ENCODE measurements around the gene FZD8. TPM values are rescaled to one million over a fixed set of nuclear protein-coding genes. Genes with fewer than 3 reads are reported as not detected.
A peak's percentile ranks its signal among the peaks of the same experiment; 100 is the strongest.

FZD8 gene
- total and polyA plus RNA-seq, 2 donors: 3.1 to 8.2 TPM

DNA sequence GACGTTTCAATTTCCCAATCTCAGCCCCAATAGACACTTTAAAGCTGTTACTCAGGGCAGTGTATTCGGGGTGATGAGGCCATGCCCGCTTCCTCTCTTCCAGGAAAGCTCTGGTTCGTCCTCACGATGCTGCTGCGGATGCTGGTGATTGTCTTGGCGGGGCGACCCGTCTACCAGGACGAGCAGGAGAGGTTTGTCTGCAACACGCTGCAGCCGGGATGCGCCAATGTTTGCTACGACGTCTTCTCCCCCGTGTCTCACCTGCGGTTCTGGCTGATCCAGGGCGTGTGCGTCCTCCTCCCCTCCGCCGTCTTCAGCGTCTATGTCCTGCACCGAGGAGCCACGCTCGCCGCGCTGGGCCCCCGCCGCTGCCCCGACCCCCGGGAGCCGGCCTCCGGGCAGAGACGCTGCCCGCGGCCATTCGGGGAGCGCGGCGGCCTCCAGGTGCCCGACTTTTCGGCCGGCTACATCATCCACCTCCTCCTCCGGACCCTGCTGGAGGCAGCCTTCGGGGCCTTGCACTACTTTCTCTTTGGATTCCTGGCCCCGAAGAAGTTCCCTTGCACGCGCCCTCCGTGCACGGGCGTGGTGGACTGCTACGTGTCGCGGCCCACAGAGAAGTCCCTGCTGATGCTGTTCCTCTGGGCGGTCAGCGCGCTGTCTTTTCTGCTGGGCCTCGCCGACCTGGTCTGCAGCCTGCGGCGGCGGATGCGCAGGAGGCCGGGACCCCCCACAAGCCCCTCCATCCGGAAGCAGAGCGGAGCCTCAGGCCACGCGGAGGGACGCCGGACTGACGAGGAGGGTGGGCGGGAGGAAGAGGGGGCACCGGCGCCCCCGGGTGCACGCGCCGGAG lies 34.4 kb downstream of the FZD8 start:
- no peak for DNase-seq (ENCODE audit: extremely low spot score)
- 14% methylated on average over 78 of the region's 78 CpGs for WGBS
- H3K27ac ChIP-seq (ENCODE audit: low read depth): no peak overlapping the region
- no peaks in the 10 kb centered on the region for H3K4me1 ChIP-seq (ENCODE audit: insufficient read depth)
- H3K4me3 ChIP-seq (ENCODE audit: low read depth, low read length): peak overlapping the region; percentile 44
- no peaks in the 10 kb centered on the region for H3K36me3 ChIP-seq (ENCODE audit: insufficient read depth)

DNA sequence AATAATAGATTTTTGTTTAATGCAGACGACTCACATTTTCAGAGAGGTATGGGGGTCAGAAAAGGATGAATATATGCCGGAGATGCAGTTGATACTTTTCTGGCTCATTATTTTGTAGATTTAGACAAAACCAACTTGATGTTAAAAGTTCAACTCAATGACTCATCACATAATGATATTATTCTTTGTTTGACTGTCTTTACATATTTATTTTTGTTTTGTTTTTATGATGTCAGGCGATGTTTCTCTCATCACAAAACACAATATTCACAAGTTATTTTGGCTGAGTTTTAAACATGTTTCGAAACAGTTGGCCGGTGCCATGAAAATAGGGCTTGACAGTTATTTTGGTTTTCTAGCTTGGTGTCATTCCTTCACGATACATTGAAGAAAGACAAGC lies 35.7 kb downstream of the FZD8 start:
- 81% methylated on average over 6 of the region's 6 CpGs for WGBS
- no peak overlapping the region for H3K4me3 ChIP-seq (ENCODE audit: low read depth, low read length)
- no peak overlapping the region for H3K27ac ChIP-seq (ENCODE audit: low read depth)
- no peaks in the 10 kb centered on the region for H3K4me1 ChIP-seq (ENCODE audit: insufficient read depth)
- H3K36me3 ChIP-seq (ENCODE audit: insufficient read depth): no peaks in the 10 kb centered on the region
- no peak for DNase-seq (ENCODE audit: extremely low spot score)

DNA sequence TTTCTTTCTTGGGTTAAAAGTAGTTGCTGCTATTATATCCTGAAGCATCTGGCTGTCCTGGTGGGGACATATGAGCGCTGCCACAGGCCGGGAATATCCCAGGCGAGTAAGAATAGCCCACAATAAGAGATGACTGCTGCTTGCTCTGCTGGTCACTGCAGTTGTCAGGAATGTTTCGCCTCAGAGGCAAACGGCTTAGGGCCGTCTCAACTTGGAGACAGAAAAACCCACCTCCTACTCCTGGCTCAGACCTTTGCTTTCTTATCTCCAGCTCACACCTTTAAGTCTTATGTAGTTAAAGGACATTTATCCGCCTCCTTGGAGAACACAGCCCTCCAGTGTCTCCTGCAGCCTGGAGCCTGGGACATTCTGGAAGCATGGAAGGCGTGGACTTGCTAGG lies 36.9 kb downstream of the FZD8 start, which contains the start of gene GJD4:
Gene GJD4, plus strand, starts transcription at position 151 of the 400 bp plus-strand sequence. Its CDS starts 227 bp downstream, at position 378.
- WGBS: 60% methylated on average over 8 of the region's 8 CpGs
- Histone ChIP-seq H3K4me1 (ENCODE audit: insufficient read depth) (no peaks in the 10 kb centered on the region), H3K4me3 (ENCODE audit: low read depth, low read length) (no peak within 1 kb of the TSS), H3K36me3 (ENCODE audit: insufficient read depth) (no peaks in the 10 kb centered on the region), H3K27ac (ENCODE audit: low read depth) (no peak within 1 kb of the TSS)
- no peak for DNase-seq (ENCODE audit: extremely low spot score)

DNA sequence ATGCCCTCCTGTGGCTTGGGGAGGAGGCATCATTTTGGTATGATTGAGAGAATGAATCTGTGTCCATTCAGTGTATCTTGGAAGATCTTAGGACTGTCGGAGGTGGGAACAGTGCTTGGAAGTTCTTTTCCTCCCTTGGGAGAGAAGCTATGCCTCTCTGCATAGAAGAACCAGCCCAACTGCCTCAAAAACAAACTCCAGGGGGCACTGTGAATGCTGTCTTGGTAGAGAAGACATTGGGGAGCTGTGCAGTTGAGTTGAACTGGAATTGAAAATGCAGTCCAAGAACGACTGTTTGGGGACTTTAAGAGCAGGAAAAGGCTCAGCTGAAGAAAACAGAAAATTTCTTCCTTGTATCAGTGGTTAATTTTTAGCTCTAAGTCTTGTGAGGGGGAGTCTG lies 41.9 kb downstream of the FZD8 start:
- no peaks in the 10 kb centered on the region for H3K4me1 ChIP-seq (ENCODE audit: insufficient read depth)
- 63% methylated on average over 2 of the region's 2 CpGs for WGBS
- H3K36me3 ChIP-seq (ENCODE audit: insufficient read depth): no peaks in the 10 kb centered on the region
- H3K27ac ChIP-seq (ENCODE audit: low read depth): no peak overlapping the region
- H3K4me3 ChIP-seq (ENCODE audit: low read depth, low read length): no peak overlapping the region
- no peak for DNase-seq (ENCODE audit: extremely low spot score)

DNA sequence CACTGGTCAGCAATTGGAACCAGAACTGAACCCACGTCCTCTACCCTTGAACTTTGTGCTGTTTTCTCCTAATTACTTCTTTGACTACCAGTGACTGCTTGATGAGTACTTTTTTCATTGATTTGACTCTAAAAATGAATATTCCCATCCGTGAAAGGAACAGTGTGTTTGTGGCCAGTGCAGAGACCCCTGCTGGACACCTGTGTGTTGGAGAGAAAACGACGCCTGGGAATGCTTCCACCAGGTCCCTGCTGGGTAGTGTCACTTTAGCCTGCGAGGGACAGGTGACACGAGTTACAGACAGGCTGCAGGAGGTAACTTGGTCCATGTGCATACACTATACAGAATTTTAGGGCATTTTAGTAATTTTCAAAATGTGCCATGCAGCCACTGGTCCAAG lies 43.7 kb downstream of the FZD8 start:
- no peak for DNase-seq (ENCODE audit: extremely low spot score)
- Histone ChIP-seq H3K27ac (ENCODE audit: low read depth) (no peak overlapping the region), H3K4me3 (ENCODE audit: low read depth, low read length) (no peak overlapping the region), H3K4me1 (ENCODE audit: insufficient read depth) (no peaks in the 10 kb centered on the region), H3K36me3 (ENCODE audit: insufficient read depth) (no peaks in the 10 kb centered on the region)
- WGBS: 40% methylated on average over 6 of the region's 6 CpGs

DNA sequence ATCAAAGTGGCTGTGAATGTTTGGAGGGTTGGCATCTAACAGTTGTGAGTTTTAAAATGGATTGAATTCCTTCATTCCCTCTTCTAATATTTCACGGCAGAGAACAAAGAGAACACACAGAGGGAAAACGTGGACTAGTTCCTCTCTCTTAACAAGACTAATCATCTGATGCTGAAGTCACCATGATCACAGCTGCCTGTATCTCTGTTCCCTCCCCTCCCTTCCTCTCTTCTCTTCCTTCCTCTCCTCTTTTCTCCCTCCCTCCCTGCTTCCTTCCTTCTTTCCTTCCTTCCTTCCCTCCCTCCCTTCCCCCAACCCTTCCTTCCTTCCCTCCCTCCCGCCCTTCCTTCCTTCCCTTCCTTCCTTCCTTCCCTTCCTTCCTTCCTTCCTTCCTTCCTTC lies 47.0 kb downstream of the FZD8 start:
- no peak for DNase-seq (ENCODE audit: extremely low spot score)
- Histone ChIP-seq H3K27ac (ENCODE audit: low read depth) (no peak overlapping the region), H3K4me3 (ENCODE audit: low read depth, low read length) (no peak overlapping the region), H3K4me1 (ENCODE audit: insufficient read depth) (no peaks in the 10 kb centered on the region), H3K36me3 (ENCODE audit: insufficient read depth) (no peaks in the 10 kb centered on the region)
- WGBS: 41% methylated on average over 3 of the region's 3 CpGs

DNA sequence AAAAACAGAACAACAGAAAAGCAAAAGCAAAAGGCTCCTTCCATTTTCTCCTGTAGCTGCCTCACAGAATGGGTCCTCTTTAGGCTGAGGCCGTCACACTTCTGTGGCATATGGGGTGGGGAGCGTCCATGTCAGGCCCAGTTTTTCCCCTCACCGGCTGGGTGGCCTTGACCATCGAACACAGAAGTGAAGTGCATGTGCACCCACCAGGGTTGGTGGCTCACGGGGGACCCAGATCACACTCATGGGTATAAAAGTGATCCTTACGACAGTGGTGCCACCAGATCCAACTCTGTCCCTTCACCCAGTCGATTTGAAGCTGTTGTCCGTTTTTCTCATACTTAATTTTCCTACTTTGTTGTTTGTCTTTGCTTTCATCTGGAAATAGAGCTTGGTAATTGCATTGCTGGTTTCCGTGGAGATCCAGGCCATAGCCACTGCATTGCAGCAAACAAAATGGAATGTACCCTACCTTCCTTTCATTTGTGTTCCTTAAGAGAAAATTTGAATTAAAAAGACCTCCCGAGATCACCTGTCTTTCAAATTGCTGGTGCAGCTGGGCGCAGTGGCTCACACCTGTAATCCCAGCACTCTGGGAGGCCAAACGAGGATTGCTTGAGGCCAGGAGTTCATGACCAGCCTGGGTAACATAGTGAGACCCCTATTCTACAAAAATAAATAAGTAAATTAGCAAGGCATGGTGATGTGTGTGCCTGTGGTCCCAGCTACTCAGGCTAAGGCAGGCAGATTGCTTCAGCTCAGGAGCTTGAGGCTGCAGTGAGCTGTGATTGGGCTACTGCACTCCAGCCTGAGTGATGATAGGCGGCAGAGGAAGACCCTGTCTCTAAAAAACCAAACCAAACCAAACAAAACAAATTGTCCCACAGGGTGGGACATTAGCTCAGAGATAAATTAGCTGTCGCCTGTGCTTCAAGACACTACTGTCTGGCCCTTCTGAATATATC lies 47.7 kb downstream of the FZD8 start:
- Histone ChIP-seq H3K27ac (ENCODE audit: low read depth) (no peak overlapping the region), H3K4me3 (ENCODE audit: low read depth, low read length) (no peak overlapping the region), H3K36me3 (ENCODE audit: insufficient read depth) (no peaks in the 10 kb centered on the region), H3K4me1 (ENCODE audit: insufficient read depth) (no peaks in the 10 kb centered on the region)
- no peak for DNase-seq (ENCODE audit: extremely low spot score)
- 62% methylated on average over 14 of the region's 14 CpGs for WGBS

DNA sequence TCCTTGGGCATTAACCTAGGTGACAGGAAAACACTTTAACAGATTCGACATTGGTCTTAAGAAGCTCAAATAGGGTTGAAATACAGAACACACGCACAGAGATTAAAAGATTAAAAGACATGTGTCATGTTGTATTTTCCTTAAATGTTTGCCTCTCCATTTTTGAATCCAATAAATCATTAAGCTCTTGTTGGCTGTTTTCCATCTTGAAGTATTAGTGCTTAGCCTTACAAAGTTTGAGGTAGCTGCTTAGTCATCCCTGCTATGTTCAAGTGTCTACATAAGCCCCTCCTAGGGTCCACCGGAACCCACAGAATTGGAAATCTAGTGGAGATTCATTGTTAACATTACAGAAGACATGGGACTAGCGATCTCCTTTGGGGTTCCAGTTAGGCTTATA lies 49.7 kb downstream of the FZD8 start:
- Histone ChIP-seq H3K4me1 (ENCODE audit: insufficient read depth) (no peaks in the 10 kb centered on the region), H3K4me3 (ENCODE audit: low read depth, low read length) (no peak overlapping the region), H3K27ac (ENCODE audit: low read depth) (no peak overlapping the region), H3K36me3 (ENCODE audit: insufficient read depth) (no peaks in the 10 kb centered on the region)
- WGBS: 91% methylated on average over 4 of the region's 4 CpGs
- no peak for DNase-seq (ENCODE audit: extremely low spot score)

DNA sequence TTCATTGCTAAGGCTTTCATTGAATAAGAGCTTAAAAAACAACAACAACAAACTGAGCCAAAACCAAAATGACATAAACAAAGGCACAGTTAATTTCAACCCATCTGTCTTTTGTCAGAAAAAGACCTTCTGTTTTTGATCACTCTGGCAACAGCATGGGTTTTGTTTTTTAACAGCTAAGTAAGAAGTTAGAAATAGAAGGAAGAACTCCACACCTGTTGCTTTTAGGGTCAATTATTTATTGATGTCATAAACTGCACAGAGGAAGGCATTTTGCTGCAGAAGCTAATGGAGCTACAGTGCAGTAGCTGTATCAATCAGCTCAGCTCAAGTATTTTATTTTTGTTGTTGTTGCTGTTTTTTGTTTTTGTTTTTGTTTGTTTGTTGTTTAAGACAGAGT lies 53.3 kb downstream of the FZD8 start:
- DNase-seq (ENCODE audit: extremely low spot score): no peak
- Histone ChIP-seq H3K27ac (ENCODE audit: low read depth) (no peak overlapping the region), H3K4me3 (ENCODE audit: low read depth, low read length) (no peak overlapping the region), H3K4me1 (ENCODE audit: insufficient read depth) (no peaks in the 10 kb centered on the region), H3K36me3 (ENCODE audit: insufficient read depth) (no peaks in the 10 kb centered on the region)

Other genes starting within 250 kb of the FZD8 start
- gene GJD4, start 37.0 kb downstream of the FZD8 start, total RNA-seq: not detected
- not detected for gene GJD4, start 37.0 kb downstream of the FZD8 start, polyA plus RNA-seq

Measured in urinary bladder (tissue), 4 donors.